Neural cell (in vitro differentiated cells): ENCODE results near the gene AGPAT1.

ENCODE experiments used
- CTCF ChIP-seq: fragments of 450-650 bp; IDR thresholded peaks from 2 replicates; pipeline ENCODE4 v1.5.1; 2014; ENCODE audit warnings: antibody characterized with exemption, mild to moderate bottlenecking, moderate library complexity; ENCODE audit not compliant: poor library complexity, severe bottlenecking
- EP300 ChIP-seq: fragments of 450-650 bp; conservative IDR thresholded peaks from 2 replicates; pipeline ENCODE4 v1.6.1; 2014; ENCODE audit warnings: antibody characterized with exemption, mild to moderate bottlenecking, moderate library complexity; ENCODE audit not compliant: poor library complexity, severe bottlenecking
- EZH2 ChIP-seq: fragments of 200-600, 300-800 bp; shearing (Covaris generic), sonication (generic); IDR thresholded peaks from 2 replicates; pipeline ENCODE4 v1.6.1; 2014; ENCODE audit warnings: antibody characterized with exemption, low read length, borderline replicate concordance, mild to moderate bottlenecking; ENCODE audit not compliant: insufficient read depth, poor library complexity, severe bottlenecking
- POLR2AphosphoS5 ChIP-seq: IDR thresholded peaks from 2 replicates; pipeline ENCODE4 v1.6.1; 2012
- RAD21 ChIP-seq: fragments of 450-650 bp; conservative IDR thresholded peaks from 2 replicates; pipeline ENCODE4 v1.6.1; 2014; ENCODE audit warnings: antibody characterized with exemption, mild to moderate bottlenecking, moderate library complexity
- SMC3 ChIP-seq: fragments of 450-650 bp; conservative IDR thresholded peaks from 2 replicates; pipeline ENCODE4 v1.6.1; 2014; ENCODE audit warnings: antibody characterized with exemption, mild to moderate bottlenecking, moderate library complexity; ENCODE audit not compliant: poor library complexity

- TF ChIP-seq CTCF = no peak
- no peak for TF ChIP-seq POLR2AphosphoS5
- no peak for TF ChIP-seq EZH2
- TF ChIP-seq RAD21 = no peak
- no peak for TF ChIP-seq EP300
- no peak for TF ChIP-seq SMC3
These were observed 5.3 kb upstream of the AGPAT1 start for GRCh38 chr6:32181148-32181702.
